ENCODE results near the gene SMAD4.

GRCh38 chr18:51069885-51070284 is 39.9 kb downstream of the SMAD4 start:
- TF ChIP-seq, protein P1, sequence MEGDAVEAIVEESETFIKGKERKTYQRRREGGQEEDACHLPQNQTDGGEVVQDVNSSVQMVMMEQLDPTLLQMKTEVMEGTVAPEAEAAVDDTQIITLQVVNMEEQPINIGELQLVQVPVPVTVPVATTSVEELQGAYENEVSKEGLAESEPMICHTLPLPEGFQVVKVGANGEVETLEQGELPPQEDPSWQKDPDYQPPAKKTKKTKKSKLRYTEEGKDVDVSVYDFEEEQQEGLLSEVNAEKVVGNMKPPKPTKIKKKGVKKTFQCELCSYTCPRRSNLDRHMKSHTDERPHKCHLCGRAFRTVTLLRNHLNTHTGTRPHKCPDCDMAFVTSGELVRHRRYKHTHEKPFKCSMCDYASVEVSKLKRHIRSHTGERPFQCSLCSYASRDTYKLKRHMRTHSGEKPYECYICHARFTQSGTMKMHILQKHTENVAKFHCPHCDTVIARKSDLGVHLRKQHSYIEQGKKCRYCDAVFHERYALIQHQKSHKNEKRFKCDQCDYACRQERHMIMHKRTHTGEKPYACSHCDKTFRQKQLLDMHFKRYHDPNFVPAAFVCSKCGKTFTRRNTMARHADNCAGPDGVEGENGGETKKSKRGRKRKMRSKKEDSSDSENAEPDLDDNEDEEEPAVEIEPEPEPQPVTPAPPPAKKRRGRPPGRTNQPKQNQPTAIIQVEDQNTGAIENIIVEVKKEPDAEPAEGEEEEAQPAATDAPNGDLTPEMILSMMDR (optimal IDR thresholded peaks at IDR 0.05 in 1 of 3, IDR thresholded peaks at IDR 0.05 in 1 of 3, conservative IDR thresholded peaks at IDR 0.05 in 1 of 3; ENCODE audit: extremely low read depth in 1 of 3, insufficient read depth in 2 of 3, low read length in 3 of 3) = no peak
- no peak for TF ChIP-seq EZH2 (IDR thresholded peaks at IDR 0.05; ENCODE audit: low read length)
